Mammary epithelial cell (primary cell): Measurements from ENCODE around the gene NELFB.

Experiments
- EZH2 ChIP-seq: IDR thresholded peaks from 2 replicates; pipeline ENCODE4 v1.6.1; 2012; ENCODE audit warnings: low read length, inconsistent platforms, borderline replicate concordance
- TF ChIP-seq, protein P1 (sequence below), 2 donors: IDR thresholded peaks in 1 of 2; conservative IDR thresholded peaks in 1 of 2; 2 replicates each; pipeline ENCODE4 v1.5.1; 2011 to 2012; ENCODE audit warnings: inconsistent platforms in 2 of 2, low read length in 2 of 2, mild to moderate bottlenecking in 2 of 2, control low read depth in 1 of 2, low read depth in 1 of 2; ENCODE audit not compliant: insufficient read depth in 1 of 2; ENCODE audit errors: extremely low read depth in 1 of 2

DNA sequence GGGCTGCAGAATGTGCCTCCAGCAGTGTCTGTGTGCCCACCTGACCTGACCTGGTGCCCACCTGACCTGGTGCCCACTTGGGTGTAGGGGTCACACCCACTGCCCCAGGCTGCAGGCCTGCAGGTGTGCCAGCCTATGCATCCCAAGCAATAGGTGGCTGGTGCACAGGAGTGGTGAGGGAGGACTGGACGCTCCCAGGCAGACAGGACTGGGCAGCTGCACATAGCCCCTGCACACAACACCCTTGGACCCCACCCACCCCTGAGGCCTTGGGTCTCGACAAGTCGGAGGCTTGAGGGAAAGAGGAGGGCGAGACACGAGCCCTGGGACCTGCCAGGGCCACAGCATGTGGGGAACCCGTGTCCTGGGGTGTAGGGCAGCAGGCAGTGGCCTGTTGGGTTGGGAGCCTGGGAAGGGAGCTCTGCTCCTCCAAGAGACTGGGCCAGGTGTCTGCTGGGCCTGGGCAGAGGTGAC is 57.8 kb downstream of the NELFB start:
- TF ChIP-seq, protein P1, sequence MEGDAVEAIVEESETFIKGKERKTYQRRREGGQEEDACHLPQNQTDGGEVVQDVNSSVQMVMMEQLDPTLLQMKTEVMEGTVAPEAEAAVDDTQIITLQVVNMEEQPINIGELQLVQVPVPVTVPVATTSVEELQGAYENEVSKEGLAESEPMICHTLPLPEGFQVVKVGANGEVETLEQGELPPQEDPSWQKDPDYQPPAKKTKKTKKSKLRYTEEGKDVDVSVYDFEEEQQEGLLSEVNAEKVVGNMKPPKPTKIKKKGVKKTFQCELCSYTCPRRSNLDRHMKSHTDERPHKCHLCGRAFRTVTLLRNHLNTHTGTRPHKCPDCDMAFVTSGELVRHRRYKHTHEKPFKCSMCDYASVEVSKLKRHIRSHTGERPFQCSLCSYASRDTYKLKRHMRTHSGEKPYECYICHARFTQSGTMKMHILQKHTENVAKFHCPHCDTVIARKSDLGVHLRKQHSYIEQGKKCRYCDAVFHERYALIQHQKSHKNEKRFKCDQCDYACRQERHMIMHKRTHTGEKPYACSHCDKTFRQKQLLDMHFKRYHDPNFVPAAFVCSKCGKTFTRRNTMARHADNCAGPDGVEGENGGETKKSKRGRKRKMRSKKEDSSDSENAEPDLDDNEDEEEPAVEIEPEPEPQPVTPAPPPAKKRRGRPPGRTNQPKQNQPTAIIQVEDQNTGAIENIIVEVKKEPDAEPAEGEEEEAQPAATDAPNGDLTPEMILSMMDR (conservative IDR thresholded peaks at IDR 0.05 in 1 of 2, IDR thresholded peaks at IDR 0.05 in 1 of 2; ENCODE audit: extremely low read depth in 1 of 2, insufficient read depth in 1 of 2, low read depth in 1 of 2, low read length in 2 of 2), result no peak
- no peak for TF ChIP-seq EZH2
